Measurements from ENCODE around the gene ARL4C.
"Not testable (repeated sequence)": the region's sequence is repeated elsewhere in the genome, so short reads cannot be mapped to it uniquely, and the experiment has no call there.

The ARL4C gene

GRCh38 chr2:234464291-234464645, 32.6 kb downstream of the ARL4C start:
- DNase-seq (ENCODE audit: low read depth), result no peak
- no peak overlapping the region for H3K4me3 ChIP-seq (ENCODE audit: low read length)

GRCh38 chr2:234463626-234464290, 33.1 kb downstream of the ARL4C start:
- H3K4me3 ChIP-seq (ENCODE audit: low read length), result no peak overlapping the region
- DNase-seq (ENCODE audit: low read depth), result peak; percentile 94
- no peak for TF ChIP-seq CTCF (IDR thresholded peaks at IDR 0.05; ENCODE audit: insufficient read depth, low read depth, low read length, missing control alignments)

More at GRCh38 chr2:234464291-234464645, 32.6 kb downstream of the ARL4C start:
- no peak for TF ChIP-seq CTCF (IDR thresholded peaks at IDR 0.05; ENCODE audit: insufficient read depth, low read depth, low read length, missing control alignments)

GRCh38 chr2:234462218-234462992, 34.5 kb downstream of the ARL4C start:
- DNase-seq (ENCODE audit: low read depth), result no peak
- H3K4me3 ChIP-seq (ENCODE audit: low read length), result no peak overlapping the region
- no peak for TF ChIP-seq CTCF (IDR thresholded peaks at IDR 0.05; ENCODE audit: insufficient read depth, low read depth, low read length, missing control alignments)

GRCh38 chr2:234459401-234460009, 37.4 kb downstream of the ARL4C start:
- TF ChIP-seq CTCF (IDR thresholded peaks at IDR 0.05; ENCODE audit: insufficient read depth, low read depth, low read length, missing control alignments), result no peak
- no peak for DNase-seq (ENCODE audit: low read depth)
- H3K4me3 ChIP-seq (ENCODE audit: low read length), result no peak overlapping the region

GRCh38 chr2:234458466-234458865, 38.4 kb downstream of the ARL4C start:
- TF ChIP-seq CTCF (IDR thresholded peaks at IDR 0.05; ENCODE audit: insufficient read depth, low read depth, low read length, missing control alignments), result no peak
- DNase-seq (ENCODE audit: low read depth), result no peak
- H3K4me3 ChIP-seq (ENCODE audit: low read length), result no peak overlapping the region

- no peak for TF ChIP-seq CTCF (IDR thresholded peaks at IDR 0.05; ENCODE audit: insufficient read depth, low read depth, low read length, missing control alignments)
- no peak for DNase-seq (ENCODE audit: low read depth)
- H3K4me3 ChIP-seq (ENCODE audit: low read length), result no peak overlapping the region
Observed at GRCh38 chr2:234457421-234457820, 39.5 kb downstream of the ARL4C start.

GRCh38 chr2:234455246-234455645, 41.6 kb downstream of the ARL4C start:
- not testable (repeated sequence) for H3K4me3 ChIP-seq (ENCODE audit: low read length); DNase-seq (ENCODE audit: low read depth)
